Measurements from ENCODE around the gene PWP2.

Gene PWP2

GRCh38 chr21:44107026-44107501 is at the start of gene PWP2:
PWP2 (plus strand) TSS chr21:44107399; CDS start chr21:44107417, 18 bp downstream.
- peak in 1 of 3 experiments; percentile 34 for DNase-seq (ENCODE audit: low read depth in 3 of 3)

DNA sequence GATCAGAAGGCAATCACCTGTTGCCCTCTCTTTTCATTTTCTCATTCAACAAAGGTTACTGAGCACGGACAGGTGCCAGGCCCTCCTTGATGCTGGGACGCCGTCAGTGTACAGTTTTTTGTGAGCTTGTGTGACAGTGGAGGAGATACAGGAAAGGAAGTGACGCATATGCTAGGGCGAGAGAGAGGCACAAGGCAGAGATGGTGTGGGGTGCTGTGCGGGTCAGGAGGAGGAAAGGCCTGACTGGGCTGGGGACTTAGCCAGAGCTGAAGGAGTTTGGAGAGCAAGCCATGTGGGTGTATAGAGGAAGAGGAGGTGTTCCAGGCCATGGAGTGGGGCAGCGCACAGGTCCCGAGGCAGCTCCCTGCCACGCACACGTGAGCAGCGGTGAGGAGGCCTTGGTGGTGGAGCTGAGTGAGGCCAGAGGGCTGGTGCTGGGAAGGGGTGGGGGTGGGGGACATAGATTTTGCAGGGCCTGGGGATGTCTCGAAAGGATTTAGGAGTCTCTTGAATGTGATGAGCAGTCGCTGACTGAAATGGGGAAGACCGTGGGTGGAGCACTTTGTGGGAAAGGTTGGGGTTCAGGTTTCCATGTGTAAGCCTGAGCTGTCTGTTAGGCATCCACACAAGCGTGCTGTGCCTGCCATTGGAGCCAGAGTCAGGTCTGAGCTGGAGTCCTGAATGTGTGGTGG is 49.1 kb upstream of the PWP2 start:
- no peak for DNase-seq (ENCODE audit: low read depth in 3 of 3)

DNA sequence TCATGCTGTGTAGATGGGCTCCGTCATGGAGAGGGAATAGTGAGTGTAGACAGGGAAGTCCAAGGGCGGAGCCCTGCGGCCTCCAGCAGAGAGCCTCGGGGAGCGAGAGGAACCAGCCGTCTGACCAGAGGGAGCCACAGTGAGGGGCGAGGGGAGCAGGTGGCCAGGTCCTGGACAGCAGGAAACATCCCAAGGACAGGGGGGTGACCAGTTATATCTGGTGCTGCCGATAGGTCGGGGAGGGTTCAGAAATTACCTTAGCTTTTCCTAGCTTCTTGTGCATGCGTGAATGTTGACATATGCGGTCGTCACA is 48.6 kb upstream of the PWP2 start:
- DNase-seq (ENCODE audit: low read depth in 3 of 3) = no peak

- DNase-seq (ENCODE audit: low read depth in 3 of 3) = no peak
Observed at GRCh38 chr21:44058981-44059380, 48.2 kb upstream of the PWP2 start.

GRCh38 chr21:44059710-44060109 is 47.5 kb upstream of the PWP2 start:
- no peak for DNase-seq (ENCODE audit: low read depth in 3 of 3)

DNA sequence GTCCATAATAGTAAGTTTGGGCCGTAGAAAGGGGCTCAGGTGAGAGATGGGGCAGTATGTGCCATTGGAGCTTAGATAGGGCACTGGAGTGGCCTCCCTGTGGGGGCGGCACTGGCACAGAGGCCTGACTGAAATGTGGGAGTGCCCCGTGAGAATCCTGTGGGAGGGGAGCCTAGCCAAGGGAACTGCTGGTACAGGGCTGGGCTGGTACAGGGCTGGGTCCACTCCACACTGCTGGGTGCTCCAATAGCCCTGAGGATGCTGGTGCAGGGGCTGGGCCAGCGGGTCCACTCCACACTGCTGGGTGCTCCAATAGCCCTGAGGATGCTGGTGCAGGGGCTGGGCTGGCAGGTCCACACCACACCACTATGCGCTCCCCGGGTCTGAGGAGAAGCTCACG is 44.8 kb upstream of the PWP2 start:
- no peak for DNase-seq (ENCODE audit: low read depth in 3 of 3)

GRCh38 chr21:44063151-44063912 is 43.9 kb upstream of the PWP2 start:
- no peak for DNase-seq (ENCODE audit: low read depth in 3 of 3)

- no peak for DNase-seq (ENCODE audit: low read depth in 3 of 3)
Observed at GRCh38 chr21:44064852-44065403, 42.3 kb upstream of the PWP2 start.

DNA sequence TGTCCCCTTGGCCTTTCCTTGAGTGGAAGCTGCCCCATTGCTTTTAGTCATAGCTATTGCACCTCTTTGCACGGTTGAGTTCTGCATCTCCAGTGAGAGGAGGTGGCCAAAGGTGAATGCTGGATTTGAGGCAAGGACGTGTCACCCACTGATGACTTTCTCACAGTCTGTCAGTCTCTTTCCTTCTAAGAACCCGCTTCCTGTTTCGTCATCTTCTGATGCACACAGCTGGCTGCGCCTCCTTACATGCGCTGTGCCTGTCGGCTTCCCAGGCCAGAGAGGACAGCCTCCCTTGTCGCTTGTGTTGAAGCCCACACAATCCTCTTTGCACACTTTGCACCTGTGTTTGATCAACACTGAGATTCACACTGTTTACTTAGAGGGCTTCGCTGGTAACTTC is 41.8 kb upstream of the PWP2 start:
- DNase-seq (ENCODE audit: low read depth in 3 of 3) = peak; percentile 33 to 67 (median 59)

DNA sequence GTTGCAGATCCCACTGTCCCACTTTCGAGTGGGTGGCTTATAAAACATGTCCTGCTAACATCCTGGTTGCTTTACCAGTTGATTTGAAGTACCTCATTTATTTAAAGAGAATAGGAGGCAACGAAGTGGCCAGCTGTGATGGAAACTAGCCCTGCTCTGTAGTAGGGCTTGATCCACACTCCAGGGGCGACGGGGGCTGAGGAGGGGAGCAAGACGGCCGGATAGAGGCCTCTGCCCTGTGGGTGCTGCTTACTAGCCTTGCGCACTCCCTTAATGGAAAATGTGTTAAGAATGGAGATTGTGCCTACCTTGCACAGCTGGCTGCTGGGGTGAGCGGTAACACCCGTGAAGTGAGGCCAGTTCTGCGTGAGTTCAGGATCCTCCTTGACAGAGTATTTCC is 41.1 kb upstream of the PWP2 start:
- no peak for DNase-seq (ENCODE audit: low read depth in 3 of 3)

DNA sequence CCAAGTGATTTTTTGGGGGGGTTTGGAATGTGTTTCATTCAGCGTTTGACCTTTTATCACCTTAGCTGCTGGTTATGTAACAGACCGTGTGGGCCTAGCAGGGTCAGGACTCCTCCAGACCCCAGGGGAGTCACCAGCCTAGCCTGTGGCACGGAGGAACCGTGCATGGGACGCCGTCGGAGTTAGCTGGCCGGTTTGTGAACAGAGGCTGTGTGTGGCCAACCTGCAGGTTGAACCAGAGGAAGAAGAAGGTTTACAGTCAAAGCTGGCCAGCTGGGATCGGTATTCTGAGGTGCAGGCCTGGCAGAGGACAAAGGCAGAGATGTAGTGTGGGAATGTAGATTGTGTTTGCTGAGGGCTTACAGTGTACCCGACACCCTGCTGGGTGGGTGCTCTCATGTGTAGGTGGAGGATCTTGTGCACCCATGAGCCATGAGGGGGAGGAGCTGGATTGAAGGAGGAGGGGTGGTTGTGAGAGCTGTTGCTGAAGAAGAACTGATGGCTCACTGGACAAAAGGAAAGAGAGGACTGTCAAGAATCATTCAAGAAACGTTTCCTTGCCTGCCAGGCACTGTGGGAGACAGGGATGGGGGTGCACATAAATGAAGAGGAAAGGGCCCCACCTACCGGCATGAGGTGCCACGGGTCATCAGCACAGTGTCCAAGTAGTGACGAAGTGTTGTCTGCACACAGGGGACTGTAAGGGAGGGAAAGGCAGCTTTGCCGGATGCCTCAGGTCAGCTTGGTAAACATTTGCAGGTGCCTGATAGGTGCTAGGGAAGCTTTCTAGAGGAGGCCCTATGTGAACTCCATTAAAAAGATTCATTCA is 40.0 kb upstream of the PWP2 start:
- no peak for DNase-seq (ENCODE audit: low read depth in 3 of 3)

DNA sequence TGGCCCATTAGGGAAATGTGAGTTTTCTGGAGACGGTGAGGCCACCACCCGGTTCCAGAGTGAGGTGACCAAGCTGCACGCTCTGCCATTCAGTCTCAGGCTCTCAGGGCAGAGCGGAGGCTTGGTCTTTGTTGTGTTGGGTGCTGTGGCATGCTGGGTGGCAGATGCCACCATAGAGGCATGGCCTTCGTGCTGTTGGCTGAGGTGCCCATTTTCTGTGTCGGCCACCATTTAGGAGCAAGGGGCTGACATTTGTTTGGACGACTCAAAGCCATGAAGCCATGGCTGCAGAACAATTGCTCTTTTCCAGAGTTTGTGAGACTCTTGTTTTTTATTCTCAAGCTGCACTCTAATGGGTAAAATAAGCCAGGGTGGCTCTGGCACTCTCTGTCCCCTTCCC is 36.8 kb upstream of the PWP2 start:
- DNase-seq (ENCODE audit: low read depth in 3 of 3) = no peak

- DNase-seq (ENCODE audit: low read depth in 3 of 3) = no peak
Observed at GRCh38 chr21:44071359-44072104, 35.7 kb upstream of the PWP2 start.

- no peak for DNase-seq (ENCODE audit: low read depth in 3 of 3)
Observed at GRCh38 chr21:44072111-44072510, 35.1 kb upstream of the PWP2 start.

DNA sequence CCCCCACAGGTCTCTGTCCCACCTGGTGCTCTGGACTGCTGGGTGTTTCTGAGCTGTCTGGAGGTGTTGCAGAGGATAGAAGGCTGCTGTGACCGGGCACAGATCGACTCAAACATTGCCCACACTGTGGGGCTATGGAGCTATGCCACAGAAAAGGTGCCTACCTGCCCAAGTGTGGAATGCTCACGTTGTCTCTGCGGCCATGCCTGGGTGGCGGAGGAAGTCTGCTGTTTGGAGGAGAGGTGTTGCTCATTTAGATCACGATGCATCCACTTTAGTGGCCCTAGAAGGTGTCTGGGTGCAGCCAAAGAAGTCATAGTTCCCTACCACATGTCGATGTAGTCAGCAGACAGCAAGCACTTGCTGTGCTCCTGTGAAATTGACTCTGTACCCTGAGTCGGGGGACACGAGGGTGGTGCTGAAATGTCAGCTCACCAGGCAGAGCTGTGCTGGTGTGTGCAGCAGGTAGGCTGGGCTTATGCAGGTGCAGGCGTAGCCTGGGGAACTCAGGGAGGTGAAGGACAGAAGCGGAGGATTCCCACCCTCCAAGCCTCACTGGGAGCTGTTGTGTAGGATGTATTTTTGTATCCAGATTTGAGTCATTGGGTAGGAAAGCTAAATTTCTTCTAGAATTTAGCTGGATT is 32.8 kb upstream of the PWP2 start:
- DNase-seq (ENCODE audit: low read depth in 3 of 3) = no peak

- DNase-seq (ENCODE audit: low read depth in 3 of 3) = no peak
Observed at GRCh38 chr21:44076316-44076715, 30.9 kb upstream of the PWP2 start.

- no peak for DNase-seq (ENCODE audit: low read depth in 3 of 3)
Observed at GRCh38 chr21:44078411-44078981, 28.7 kb upstream of the PWP2 start.

GRCh38 chr21:44079446-44079845 is 27.8 kb upstream of the PWP2 start:
- DNase-seq (ENCODE audit: low read depth in 3 of 3) = no peak

DNA sequence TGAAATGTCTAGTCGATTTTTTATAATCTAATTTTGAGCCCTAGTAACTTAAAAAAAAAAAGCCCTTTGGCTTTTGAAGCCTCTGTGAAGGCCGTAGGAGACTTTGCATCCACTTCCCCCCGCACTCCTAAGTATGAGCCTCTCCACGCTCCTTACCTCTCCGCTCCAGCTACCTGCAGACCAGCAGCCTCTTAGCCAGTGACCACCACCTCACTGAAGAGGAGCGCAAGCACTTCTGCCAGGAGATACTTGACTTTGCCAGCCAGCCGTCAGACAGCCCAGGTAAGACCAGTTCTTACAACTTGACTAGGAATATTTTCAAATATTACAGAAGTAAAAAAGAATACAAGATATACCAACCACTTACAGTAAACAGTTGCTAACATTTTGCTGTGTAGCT is 27.4 kb upstream of the PWP2 start:
- no peak for DNase-seq (ENCODE audit: low read depth in 3 of 3)

DNA sequence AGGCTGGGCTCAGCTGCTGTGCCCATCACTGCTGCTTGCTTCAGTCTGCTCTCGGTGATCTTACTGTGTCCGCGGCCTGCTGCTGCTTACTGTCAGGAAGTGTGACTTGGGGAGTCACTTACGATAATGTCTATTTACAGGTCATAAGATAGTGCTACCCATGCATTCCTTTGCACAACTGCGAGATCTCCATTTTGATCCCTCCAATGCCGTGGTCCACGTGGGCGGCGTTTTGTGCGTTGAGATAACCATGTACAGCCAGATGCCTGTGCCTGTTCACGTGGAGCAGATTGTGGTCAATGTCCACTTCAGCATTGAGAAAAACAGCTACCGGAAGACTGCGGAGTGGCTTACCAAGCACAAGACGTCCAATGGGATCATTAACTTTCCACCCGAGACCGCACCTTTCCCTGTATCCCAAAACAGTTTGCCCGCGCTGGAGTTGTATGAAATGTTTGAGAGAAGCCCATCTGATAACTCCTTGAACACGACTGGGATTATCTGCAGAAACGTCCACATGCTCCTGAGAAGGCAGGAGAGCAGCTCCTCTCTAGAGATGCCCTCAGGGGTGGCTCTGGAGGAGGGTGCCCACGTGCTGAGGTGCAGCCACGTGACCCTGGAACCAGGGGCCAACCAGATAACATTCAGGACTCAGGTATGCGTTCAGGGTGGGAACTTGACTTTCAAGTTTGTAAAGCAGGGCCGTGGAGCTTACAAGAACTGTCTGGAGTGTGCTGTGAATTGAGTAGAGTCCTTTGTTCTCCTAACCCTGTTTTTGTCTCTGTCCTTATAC is 24.4 kb upstream of the PWP2 start:
- DNase-seq (ENCODE audit: low read depth in 3 of 3) = no peak

All from stimulated activated CD4-positive, alpha-beta T cell treated with anti-CD3 and anti-CD28 coated beads, TNF-alpha, amount 100 ng/mL, for 4 hours (primary cell).